Stimulated activated naive CD8-positive, alpha-beta T cell treated with anti-CD3 and anti-CD28 coated beads, Interleukin-15, Interleukin-2, amounts not matched to agents 100 U/mL and 50 U/mL, for 24 hours (primary cell): ENCODE results near the gene TRIM17.

ENCODE experiments used
- ATAC-seq: fragments of 150-1000 bp; cut with Tn5 transposase; one replicate; pipeline ENCODE4 v1.10.0; 2021
- DNase-seq: peaks from one replicate; pipeline ENCODE4 v3.0.0; 2021

TRIM17 gene

GRCh38 chr1:228417483-228418203 is 982 bp upstream of the TRIM17 start:
- ATAC-seq (no peak), DNase-seq (no peak)

- DNase-seq (no peak), ATAC-seq (no peak)
These were observed 400 bp upstream of the TRIM17 start for GRCh38 chr1:228417061-228417460.

GRCh38 chr1:228415853-228416216 is 826 bp downstream of the TRIM17 start:
- DNase-seq (peak; percentile 27), ATAC-seq (no peak)

GRCh38 chr1:228415221-228415620 is 1.4 kb downstream of the TRIM17 start:
- ATAC-seq (no peak), DNase-seq (no peak)

- ATAC-seq (no peak), DNase-seq (no peak)
These were observed 2.0 kb downstream of the TRIM17 start for GRCh38 chr1:228414511-228415211.

GRCh38 chr1:228413241-228414010 is 3.2 kb downstream of the TRIM17 start:
- DNase-seq (no peak), ATAC-seq (no peak)

GRCh38 chr1:228411548-228412430 is 4.9 kb downstream of the TRIM17 start:
- DNase-seq (no peak), ATAC-seq (no peak)

GRCh38 chr1:228411121-228411520 is 5.5 kb downstream of the TRIM17 start:
- DNase-seq: no peak
- ATAC-seq: no peak

GRCh38 chr1:228410671-228411070 is 6.0 kb downstream of the TRIM17 start:
- DNase-seq: no peak
- ATAC-seq: no peak

- no peak for DNase-seq
- no peak for ATAC-seq
These were observed 6.6 kb downstream of the TRIM17 start for GRCh38 chr1:228410015-228410414.

GRCh38 chr1:228408869-228409805 is 7.5 kb downstream of the TRIM17 start:
- DNase-seq: no peak
- ATAC-seq: no peak

GRCh38 chr1:228408041-228408868 is 8.4 kb downstream of the TRIM17 start:
- ATAC-seq (no peak), DNase-seq (no peak)

GRCh38 chr1:228407106-228408040 is 9.3 kb downstream of the TRIM17 start:
- DNase-seq: no peak
- no peak for ATAC-seq

GRCh38 chr1:228405979-228406228 is 10.8 kb downstream of the TRIM17 start:
- DNase-seq (peak; percentile 17), ATAC-seq (no peak)

- no peak for ATAC-seq
- DNase-seq: no peak
These were observed 11.3 kb downstream of the TRIM17 start for GRCh38 chr1:228405200-228405978.

- DNase-seq (peak; percentile 21), ATAC-seq (no peak)
These were observed 12.4 kb downstream of the TRIM17 start for GRCh38 chr1:228404107-228404720.

GRCh38 chr1:228403231-228403631 is 13.4 kb downstream of the TRIM17 start:
- ATAC-seq (no peak), DNase-seq (no peak)

- no peak for DNase-seq
- no peak for ATAC-seq
These were observed 14.0 kb downstream of the TRIM17 start for GRCh38 chr1:228402641-228403025.
